A549 (cell line): ENCODE measurements around the gene KIAA0825.

ENCODE experiments used
- EP300 ChIP-seq, 2 experiments: fragments of >200 bp; sonication (Bioruptor Twin); formaldehyde crosslinking; IDR thresholded peaks; 2 replicates in 1 of 2; 3 replicates in 1 of 2; pipeline ENCODE4 v1.6.1; 2016 to 2017
- JUN ChIP-seq, 2 experiments: fragments of >200 bp; sonication (Bioruptor Twin); formaldehyde crosslinking; IDR thresholded peaks; 2 replicates in 1 of 2; 3 replicates in 1 of 2; pipeline ENCODE4 v1.6.1; 2016 to 2017
- JUNB ChIP-seq: fragments of >200 bp; sonication (Bioruptor Twin); formaldehyde crosslinking; IDR thresholded peaks from 2 replicates; pipeline ENCODE4 v1.6.1; 2016
- POLR2A ChIP-seq: IDR thresholded peaks from 2 replicates; pipeline ENCODE4 v1.6.1; 2012; ENCODE audit warnings: mild to moderate bottlenecking, low read length
- RAD21 ChIP-seq, 2 experiments: fragments of >200 bp in 1 of 2; sonication (Bioruptor Twin) in 1 of 2; formaldehyde crosslinking in 1 of 2; IDR thresholded peaks in 1 of 2; conservative IDR thresholded peaks in 1 of 2; 2 replicates in 1 of 2; 3 replicates in 1 of 2; pipeline ENCODE4 v1.6.1; 2012 to 2018; ENCODE audit warnings: inconsistent platforms in 1 of 2
- RFX5 ChIP-seq: fragments of 450-650 bp; IDR thresholded peaks from 2 replicates; pipeline ENCODE4 v1.7.1; 2014; ENCODE audit warnings: antibody characterized with exemption, mild to moderate bottlenecking, moderate library complexity
- TF ChIP-seq, protein P1 (sequence below): fragments of >200 bp; sonication (Bioruptor Twin); formaldehyde crosslinking; IDR thresholded peaks from 3 replicates; pipeline ENCODE4 v1.5.1; 2016

DNA sequence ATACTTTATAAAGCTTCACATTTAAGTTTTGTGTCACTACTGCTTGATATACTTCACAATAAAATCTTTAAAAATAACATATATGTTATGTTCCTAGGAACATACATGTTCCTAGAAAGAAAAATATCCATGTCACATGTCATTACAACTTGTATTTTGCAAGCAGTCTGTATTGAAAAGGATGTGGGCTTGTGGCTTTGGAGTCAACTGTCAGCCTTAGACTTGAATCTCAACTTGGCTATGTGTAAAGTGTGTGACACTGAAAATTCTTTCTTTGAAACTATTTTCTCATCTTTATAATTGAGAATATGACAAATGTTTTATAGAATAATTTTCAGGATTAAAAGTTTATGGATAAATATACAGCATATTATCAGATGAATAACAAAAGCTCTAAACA lies 273.1 kb downstream of the KIAA0825 start:
- TF ChIP-seq, protein P1, sequence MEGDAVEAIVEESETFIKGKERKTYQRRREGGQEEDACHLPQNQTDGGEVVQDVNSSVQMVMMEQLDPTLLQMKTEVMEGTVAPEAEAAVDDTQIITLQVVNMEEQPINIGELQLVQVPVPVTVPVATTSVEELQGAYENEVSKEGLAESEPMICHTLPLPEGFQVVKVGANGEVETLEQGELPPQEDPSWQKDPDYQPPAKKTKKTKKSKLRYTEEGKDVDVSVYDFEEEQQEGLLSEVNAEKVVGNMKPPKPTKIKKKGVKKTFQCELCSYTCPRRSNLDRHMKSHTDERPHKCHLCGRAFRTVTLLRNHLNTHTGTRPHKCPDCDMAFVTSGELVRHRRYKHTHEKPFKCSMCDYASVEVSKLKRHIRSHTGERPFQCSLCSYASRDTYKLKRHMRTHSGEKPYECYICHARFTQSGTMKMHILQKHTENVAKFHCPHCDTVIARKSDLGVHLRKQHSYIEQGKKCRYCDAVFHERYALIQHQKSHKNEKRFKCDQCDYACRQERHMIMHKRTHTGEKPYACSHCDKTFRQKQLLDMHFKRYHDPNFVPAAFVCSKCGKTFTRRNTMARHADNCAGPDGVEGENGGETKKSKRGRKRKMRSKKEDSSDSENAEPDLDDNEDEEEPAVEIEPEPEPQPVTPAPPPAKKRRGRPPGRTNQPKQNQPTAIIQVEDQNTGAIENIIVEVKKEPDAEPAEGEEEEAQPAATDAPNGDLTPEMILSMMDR: no peak
- TF ChIP-seq JUN (IDR thresholded peaks at IDR 0.05) (no peak), POLR2A (no peak), JUNB (no peak), RAD21 (conservative IDR thresholded peaks at IDR 0.05 in 1 of 2, IDR thresholded peaks at IDR 0.05 in 1 of 2) (no peak), EP300 (IDR thresholded peaks at IDR 0.05) (no peak), RFX5 (no peak)
